Caco-2 (cell line): ENCODE measurements around the gene C1orf198. TPM values are rescaled to one million over a fixed set of nuclear protein-coding genes. Genes with fewer than 3 reads are reported as not detected.

Experiments used
- BruUV-seq: library from RNA; stranded (reverse); fragments of 400-500 nt; replicated peaks from 2 replicates; lab custom pipeline; 2021; lab: Mats Ljungman, UMichigan
- CTCF ChIA-PET: fragments of 300-600 bp; sonication (Branson Sonifier 250); formaldehyde crosslinking; loops from one replicate; lab custom pipeline; 2022; ENCODE audit warnings: antibody characterized with exemption; lab: Charles Lee
- POLR2A ChIA-PET: fragments of 300-600 bp; sonication (Branson Sonifier 250); formaldehyde crosslinking; loops from one replicate; lab custom pipeline; 2022; ENCODE audit warnings: antibody characterized with exemption; lab: Charles Lee
- DNase-seq, 2 experiments: peaks; one replicate each; pipeline versions ENCODE4 v3.0.0 to v3.0.0-alpha.2; 2020 to 2022
- H3K27me3 ChIP-seq: replicated peaks from 2 replicates; pipeline ENCODE4 v1.6.0; 2011; ENCODE audit warnings: low read length; ENCODE audit not compliant: control insufficient read depth, insufficient read depth
- H3K36me3 ChIP-seq: 2 replicates; pipeline ENCODE4 v1.5.1; 2011; ENCODE audit warnings: low read length; ENCODE audit not compliant: control insufficient read depth, insufficient read depth
- H3K4me1 ChIP-seq: fragments of 250-450 bp; sonication (Bioruptor Pico); 2 replicates; pipeline ENCODE4 v1.5.1; 2020; ENCODE audit warnings: mild to moderate bottlenecking
- H3K4me3 ChIP-seq: 2 replicates; pipeline ENCODE4 v1.5.1; 2011; ENCODE audit warnings: low read depth, mild to moderate bottlenecking, control low read depth, low read length
- H3K9me3 ChIP-seq: fragments of 250-450 bp; sonication (Bioruptor Pico); 2 replicates; pipeline ENCODE4 v1.5.1; 2020; ENCODE audit warnings: mild to moderate bottlenecking, moderate library complexity
- H3K27ac Mint-ChIP-seq: one replicate; pipeline ENCODE4 v1.8.0; 2022; ENCODE audit warnings: mixed read lengths; ENCODE audit not compliant: unreplicated experiment
- H3K27me3 Mint-ChIP-seq: one replicate; pipeline ENCODE4 v1.8.0; 2022; ENCODE audit warnings: mixed read lengths; ENCODE audit not compliant: insufficient read depth, unreplicated experiment
- H3K36me3 Mint-ChIP-seq: one replicate; pipeline ENCODE4 v1.8.0; 2022; ENCODE audit warnings: mild to moderate bottlenecking, mixed read lengths; ENCODE audit not compliant: insufficient read depth, unreplicated experiment
- H3K4me1 Mint-ChIP-seq: one replicate; pipeline ENCODE4 v1.8.0; 2022; ENCODE audit warnings: low read depth, mixed read lengths; ENCODE audit not compliant: unreplicated experiment
- H3K4me3 Mint-ChIP-seq: one replicate; pipeline ENCODE4 v1.8.0; 2022; ENCODE audit warnings: mild to moderate bottlenecking, moderate library complexity, mixed read lengths; ENCODE audit not compliant: unreplicated experiment
- H3K9me3 Mint-ChIP-seq: one replicate; pipeline ENCODE4 v1.8.0; 2022; ENCODE audit warnings: mixed read lengths; ENCODE audit not compliant: unreplicated experiment
- CTCF ChIP-seq, 2 experiments: fragments of 200-600 bp in 1 of 2; IDR thresholded peaks; 1 replicate in 1 of 2; 2 replicates in 1 of 2; pipeline versions ENCODE4 v1.5.1 to v1.8.0; 2011 to 2022; ENCODE audit warnings: antibody characterized with exemption in 1 of 2, control low read depth in 1 of 2, inconsistent platforms in 1 of 2, low read depth in 1 of 2, low read length in 1 of 2, mild to moderate bottlenecking in 1 of 2, moderate library complexity in 1 of 2; ENCODE audit not compliant: insufficient read depth in 1 of 2, severe bottlenecking in 1 of 2, unreplicated experiment in 1 of 2
- intact Hi-C: fragments of 100-400 bp; cut with micrococcal nuclease; formaldehyde crosslinking; loops from one replicate; pipeline ENCODE4 v1.10.0; 2022; ENCODE audit not compliant: unreplicated experiment
- total RNA-seq: library from RNA; stranded (reverse); gene quantifications from 2 replicates; pipeline ENCODE4 v1.2.3, GENCODE V29; 2022

Gene C1orf198
- total RNA-seq, 1 experiment from 2014 or later, result 92.2 TPM

- ChIA-PET CTCF (no interaction called here), POLR2A (no interaction called here)
- Mint-ChIP-seq H3K4me1 (no peaks in the 10 kb centered on the region), H3K9me3 (no peaks in the 10 kb centered on the region), H3K4me3 (no peak overlapping the region), H3K27ac (no peak overlapping the region), H3K36me3 (no peaks in the 10 kb centered on the region), H3K27me3 (no peaks in the 10 kb centered on the region)
- no TSS peak for BruUV-seq
- TF ChIP-seq CTCF (IDR thresholded peaks at IDR 0.05; ENCODE audit: insufficient read depth in 1 of 2, low read depth in 1 of 2, low read length in 1 of 2, severe bottlenecking in 1 of 2, unreplicated experiment in 1 of 2), result no peak
- Histone ChIP-seq H3K4me1 (no peaks in the 10 kb centered on the region), H3K9me3 (no peaks in the 10 kb centered on the region), H3K36me3 (no peaks in the 10 kb centered on the region), H3K4me3 (no peak overlapping the region), H3K27me3 (no peaks in the 10 kb centered on the region)
- intact Hi-C loops, result no loop called here
- DNase-seq, result no peak
These were observed 42.0 kb downstream of the C1orf198 start for GRCh38 chr1:230826166-230826875.

GRCh38 chr1:230825761-230826160 is 42.6 kb downstream of the C1orf198 start:
- Histone ChIP-seq H3K27me3 (no peaks in the 10 kb centered on the region; the same call in 1 of the 2 replicates), H3K9me3 (no peaks in the 10 kb centered on the region), H3K4me3 (no peak overlapping the region), H3K36me3 (no peaks in the 10 kb centered on the region), H3K4me1 (no peaks in the 10 kb centered on the region)
- POLR2A ChIA-PET, result no interaction called here
- H3K27ac Mint-ChIP-seq, result no peak overlapping the region
- no TSS peak for BruUV-seq
- H3K27me3 Mint-ChIP-seq, result no peaks in the 10 kb centered on the region
- H3K9me3 Mint-ChIP-seq, result no peaks in the 10 kb centered on the region
- H3K36me3 Mint-ChIP-seq, result no peaks in the 10 kb centered on the region
- intact Hi-C loops, result no loop called here
- DNase-seq, result no peak
- TF ChIP-seq CTCF (IDR thresholded peaks at IDR 0.05; ENCODE audit: insufficient read depth in 1 of 2, low read depth in 1 of 2, low read length in 1 of 2, severe bottlenecking in 1 of 2, unreplicated experiment in 1 of 2), result no peak
- H3K4me1 Mint-ChIP-seq, result no peaks in the 10 kb centered on the region
- no peak overlapping the region for H3K4me3 Mint-ChIP-seq
- CTCF ChIA-PET, result no interaction called here

GRCh38 chr1:230824919-230825721 is 43.2 kb downstream of the C1orf198 start:
- Mint-ChIP-seq H3K36me3 (no peaks in the 10 kb centered on the region), H3K9me3 (no peaks in the 10 kb centered on the region), H3K4me1 (no peaks in the 10 kb centered on the region), H3K4me3 (no peak overlapping the region), H3K27ac (no peak overlapping the region), H3K27me3 (no peaks in the 10 kb centered on the region)
- H3K4me1 ChIP-seq, result no peaks in the 10 kb centered on the region
- no TSS peak for BruUV-seq
- H3K4me3 ChIP-seq, result no peak overlapping the region
- POLR2A ChIA-PET, result no interaction called here
- H3K27me3 ChIP-seq, result no peaks in the 10 kb centered on the region; the same call in 1 of the 2 replicates
- no peak for DNase-seq
- no peak for TF ChIP-seq CTCF (IDR thresholded peaks at IDR 0.05; ENCODE audit: insufficient read depth in 1 of 2, low read depth in 1 of 2, low read length in 1 of 2, severe bottlenecking in 1 of 2, unreplicated experiment in 1 of 2)
- H3K9me3 ChIP-seq, result no peaks in the 10 kb centered on the region
- CTCF ChIA-PET, result interaction anchor here (0.6 kb wide), 1 partner anchor 706 kb away, joined by 3 read pairs; no protein-coding TSS in a partner anchor
- no peaks in the 10 kb centered on the region for H3K36me3 ChIP-seq
- intact Hi-C loops, result no loop called here
